ENCODE data around the gene SIRT6.

- TF ChIP-seq CTCF (conservative IDR thresholded peaks at IDR 0.05; ENCODE audit: low read depth, low read length) = no peak
- no peak for TF ChIP-seq POLR2A (IDR thresholded peaks at IDR 0.05; ENCODE audit: low read depth, low read length)
- no peak for TF ChIP-seq RFX5 (IDR thresholded peaks at IDR 0.05; ENCODE audit: low read depth, low read length)
- no peak for TF ChIP-seq CEBPB (IDR thresholded peaks at IDR 0.05; ENCODE audit: low read depth, low read length)
- TF ChIP-seq RAD21 (IDR thresholded peaks at IDR 0.05; ENCODE audit: low read length) = no peak
- TF ChIP-seq RCOR1 (IDR thresholded peaks at IDR 0.05; ENCODE audit: insufficient replicate concordance, low read length) = no peak
- TF ChIP-seq MAZ (IDR thresholded peaks at IDR 0.05; ENCODE audit: borderline replicate concordance, low read depth, low read length) = no peak
- no peak for TF ChIP-seq BHLHE40 (IDR thresholded peaks at IDR 0.05; ENCODE audit: low read depth, low read length)
- TF ChIP-seq CHD1 (IDR thresholded peaks at IDR 0.05; ENCODE audit: low read depth, low read length) = no peak
- no peak for TF ChIP-seq MAFK (IDR thresholded peaks at IDR 0.05; ENCODE audit: low read depth, low read length)
- TF ChIP-seq SMC3 (IDR thresholded peaks at IDR 0.05; ENCODE audit: low read depth, low read length) = no peak
Observed at GRCh38 chr19:4210166-4210731, 27.9 kb upstream of the SIRT6 start.
